ENCODE results near the gene PALS1.

Gene PALS1

GRCh38 chr14:67241411-67242167, at the start of gene PALS1:
Gene PALS1 (plus strand): TSS chr14:67241435. CDS start chr14:67279171, 37,736 bp downstream.
- DNase-seq (no peak), ATAC-seq (peak; percentile 62)

DNA sequence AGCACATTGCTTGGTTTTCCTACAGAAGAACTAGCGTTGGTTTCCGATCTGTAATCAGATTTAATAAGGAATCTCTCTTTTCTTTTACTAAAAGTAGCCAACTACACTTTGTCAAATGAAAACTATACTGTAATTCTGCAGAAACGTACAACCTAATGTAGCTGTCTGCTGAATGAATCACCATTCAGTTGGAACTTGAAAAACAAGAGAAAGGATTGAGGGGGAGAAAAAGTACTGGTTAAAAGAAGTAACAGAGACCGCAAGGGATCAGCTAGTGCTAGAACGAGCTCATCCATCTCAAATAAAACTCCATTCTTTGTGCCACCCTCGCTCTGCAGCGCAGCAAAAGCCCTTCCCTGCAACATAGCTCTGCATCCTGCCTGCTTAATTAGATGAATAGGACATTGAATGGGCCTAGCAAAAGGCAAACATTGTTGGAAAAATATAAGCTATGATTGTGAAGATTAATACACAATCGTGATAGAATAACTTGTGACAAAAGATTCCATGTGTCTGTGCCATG, 49.4 kb upstream of the PALS1 start:
- DNase-seq = no peak
- no peak for ATAC-seq

GRCh38 chr14:67192366-67192765, 48.9 kb upstream of the PALS1 start:
- DNase-seq (no peak), ATAC-seq (no peak)

- ATAC-seq (no peak), DNase-seq (no peak)
Measured at GRCh38 chr14:67195279-67195678, 46.0 kb upstream of the PALS1 start.

GRCh38 chr14:67199016-67199415, 42.2 kb upstream of the PALS1 start:
- ATAC-seq = no peak
- DNase-seq = no peak

DNA sequence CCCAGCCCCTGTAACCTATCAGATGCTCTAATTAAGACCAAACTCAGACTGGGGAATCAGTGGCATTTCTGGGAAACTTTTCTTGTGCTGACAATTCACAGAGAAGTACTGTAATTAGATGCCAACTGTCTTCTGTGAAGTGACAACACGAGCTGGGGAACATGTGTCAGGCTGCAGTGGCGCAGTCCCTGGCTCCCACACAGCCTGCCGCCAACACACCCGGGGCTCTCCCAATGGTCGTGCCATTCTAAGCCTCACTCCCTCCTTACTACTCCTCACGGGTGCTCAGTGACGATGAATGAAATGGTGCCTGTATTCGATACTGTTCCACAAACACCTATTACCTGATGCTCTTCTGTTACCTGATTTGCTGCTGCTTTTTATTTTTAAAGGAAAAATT, 33.4 kb upstream of the PALS1 start:
- ATAC-seq (no peak), DNase-seq (no peak)

GRCh38 chr14:67218126-67218525, 23.1 kb upstream of the PALS1 start:
- ATAC-seq (no peak), DNase-seq (no peak)

- DNase-seq (no peak), ATAC-seq (no peak)
Measured at GRCh38 chr14:67221248-67221981, 19.8 kb upstream of the PALS1 start.

DNA sequence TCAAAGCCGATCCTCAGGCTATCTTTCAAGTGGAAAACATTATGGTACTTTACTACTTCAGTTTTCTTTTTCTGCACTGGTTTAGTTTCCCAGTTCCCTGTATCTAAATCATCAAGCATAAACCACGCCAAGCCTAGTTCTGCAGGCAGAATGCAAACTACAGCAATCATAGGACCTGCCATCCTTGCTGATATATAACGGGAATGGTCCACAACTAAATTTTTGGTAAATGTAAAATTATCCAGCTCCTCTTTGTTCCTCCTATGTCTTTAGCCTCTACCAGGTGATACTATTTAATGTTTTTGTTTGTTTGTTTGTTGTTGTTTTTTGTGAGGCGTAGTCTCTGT, 19.3 kb upstream of the PALS1 start:
- no peak for DNase-seq
- no peak for ATAC-seq

GRCh38 chr14:67225523-67225922, 15.7 kb upstream of the PALS1 start:
- ATAC-seq (no peak), DNase-seq (no peak)

- DNase-seq (no peak), ATAC-seq (no peak)
Measured at GRCh38 chr14:67228325-67228984, 12.8 kb upstream of the PALS1 start.

GRCh38 chr14:67232066-67232465, 9.2 kb upstream of the PALS1 start:
- ATAC-seq (no peak), DNase-seq (no peak)

DNA sequence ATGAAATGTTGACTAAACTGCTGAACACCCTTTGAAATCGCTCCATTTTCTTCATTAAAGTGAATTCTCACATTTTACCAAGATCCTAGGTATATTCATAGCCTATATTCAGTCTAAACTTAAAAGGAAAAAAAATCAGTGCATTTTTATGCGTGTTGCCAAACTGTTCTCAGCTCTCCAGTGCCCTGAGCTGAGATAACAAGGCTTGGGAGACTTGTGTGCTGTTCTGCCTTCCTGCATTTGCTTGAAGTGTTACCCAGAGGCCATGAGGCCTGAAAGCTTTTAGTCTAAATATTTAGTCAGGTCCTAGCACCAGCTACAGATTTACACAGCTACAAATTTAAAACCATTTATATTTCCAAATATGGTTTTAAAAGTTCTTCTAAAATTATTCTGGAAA, 8.6 kb upstream of the PALS1 start:
- DNase-seq (no peak), ATAC-seq (no peak)

DNA sequence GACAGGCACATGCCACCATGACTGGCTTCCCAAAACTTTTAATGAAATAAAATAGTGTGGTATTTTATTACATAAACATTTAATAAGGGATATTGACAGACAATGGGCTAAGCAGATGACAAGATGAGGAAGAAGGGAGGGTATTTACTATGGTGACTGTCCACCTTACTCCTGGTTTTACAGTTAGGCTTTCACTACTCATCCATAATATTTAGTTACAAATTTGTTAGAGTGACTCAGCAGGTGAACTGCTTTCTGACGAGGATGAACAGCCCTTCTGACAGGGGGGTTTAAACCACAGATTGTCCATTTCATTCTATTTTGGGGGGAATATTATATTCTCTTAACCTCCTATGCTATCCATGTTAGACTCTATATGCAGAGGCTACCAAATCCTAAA, 3.6 kb upstream of the PALS1 start:
- DNase-seq (no peak), ATAC-seq (no peak)

DNA sequence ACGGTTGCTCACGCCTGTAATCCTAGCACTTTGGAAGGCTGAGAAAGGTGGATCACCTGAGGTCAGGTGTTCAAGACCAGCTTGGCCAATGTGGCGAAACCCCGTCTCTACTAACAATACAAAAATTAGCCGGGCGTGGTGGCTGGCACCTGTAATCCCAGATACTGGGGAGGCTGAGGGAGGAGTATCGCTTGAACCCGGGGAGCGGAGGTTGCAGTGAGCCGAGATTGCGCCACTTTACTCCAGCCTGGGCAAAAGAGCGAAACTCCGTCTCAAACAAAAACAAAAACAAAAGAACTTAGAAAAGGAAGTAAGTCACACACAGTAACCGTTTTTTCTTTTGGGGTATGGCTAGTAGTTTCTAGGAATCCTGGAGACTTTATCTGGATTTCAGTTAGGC, 1.7 kb upstream of the PALS1 start:
- no peak for ATAC-seq

DNA sequence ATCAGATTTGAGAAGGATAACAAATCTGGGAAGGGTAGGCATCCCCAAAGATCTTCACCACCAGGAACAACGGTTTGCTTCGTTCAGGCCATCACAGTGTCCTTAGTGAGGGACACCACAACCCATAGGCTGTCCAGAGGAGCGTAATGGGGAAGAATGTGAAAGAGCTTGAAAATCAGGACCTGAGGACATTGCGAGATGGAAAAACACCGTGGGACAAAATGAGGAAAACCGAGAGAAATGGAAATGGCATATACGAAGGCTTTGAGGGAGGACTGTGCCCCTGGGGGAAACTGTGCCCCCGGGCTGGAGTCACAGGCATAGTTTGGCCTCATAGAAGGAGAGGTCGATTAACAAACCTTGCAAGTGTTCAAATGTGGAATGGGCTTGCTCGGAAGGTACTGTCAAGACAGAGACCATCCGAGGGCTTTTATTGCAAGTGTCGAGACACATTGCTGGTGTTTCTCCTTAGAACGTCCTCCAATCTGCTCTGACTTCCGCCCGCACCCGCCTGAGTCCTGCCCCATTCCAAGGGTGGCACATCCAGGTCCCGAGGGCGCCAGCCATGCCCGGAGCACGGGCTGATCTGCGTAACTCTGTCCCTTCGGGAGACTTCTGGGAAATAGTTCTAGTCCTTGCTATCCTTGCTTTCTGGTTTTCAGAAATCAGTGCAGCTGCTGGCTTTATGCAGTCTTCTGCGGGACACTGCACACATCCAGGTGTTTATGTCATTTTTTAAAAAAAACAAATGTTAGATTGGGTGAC, 885 bp upstream of the PALS1 start:
- ATAC-seq (no peak), DNase-seq (peak; percentile 48)

More for the DNA sequence above, 1.7 kb upstream of the PALS1 start:
- DNase-seq = no peak

DNA sequence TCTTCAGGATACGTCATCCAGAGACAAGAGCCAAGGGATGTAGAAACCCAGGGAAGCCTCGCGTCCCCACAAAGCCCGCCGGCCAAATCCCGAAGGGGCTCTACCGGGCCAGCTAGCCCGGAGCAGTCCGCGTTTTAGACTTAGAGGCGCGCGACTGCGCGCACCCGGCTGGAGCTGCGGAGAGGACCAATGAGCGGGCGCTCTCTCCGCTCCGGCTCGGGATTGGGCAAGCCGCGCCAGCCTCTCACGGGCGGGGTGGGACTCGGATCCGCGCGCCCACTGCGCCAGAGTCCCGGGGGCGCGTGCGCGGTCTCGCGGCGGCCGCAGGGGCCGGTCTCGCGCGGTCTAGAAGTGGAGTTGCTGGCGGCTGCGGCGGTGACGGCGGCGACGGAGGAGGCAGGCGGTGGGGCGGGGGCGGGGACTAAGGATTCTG, 241 bp upstream of the PALS1 start:
- DNase-seq (peak; percentile 95), ATAC-seq (peak; percentile 96)

DNA sequence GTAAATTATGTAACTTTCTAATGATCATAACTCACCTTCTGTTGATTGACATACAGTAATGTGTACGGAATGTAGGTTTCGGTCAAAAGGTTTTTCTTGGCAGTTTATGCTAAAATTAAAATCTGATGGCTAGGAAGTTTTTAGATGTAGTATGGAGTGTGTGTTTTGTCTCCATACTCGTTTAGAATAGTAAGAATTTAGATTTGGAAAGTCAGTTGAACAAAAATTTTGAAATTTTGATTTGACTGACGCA, 859 bp downstream of the PALS1 start:
- no peak for DNase-seq
- no peak for ATAC-seq

DNA sequence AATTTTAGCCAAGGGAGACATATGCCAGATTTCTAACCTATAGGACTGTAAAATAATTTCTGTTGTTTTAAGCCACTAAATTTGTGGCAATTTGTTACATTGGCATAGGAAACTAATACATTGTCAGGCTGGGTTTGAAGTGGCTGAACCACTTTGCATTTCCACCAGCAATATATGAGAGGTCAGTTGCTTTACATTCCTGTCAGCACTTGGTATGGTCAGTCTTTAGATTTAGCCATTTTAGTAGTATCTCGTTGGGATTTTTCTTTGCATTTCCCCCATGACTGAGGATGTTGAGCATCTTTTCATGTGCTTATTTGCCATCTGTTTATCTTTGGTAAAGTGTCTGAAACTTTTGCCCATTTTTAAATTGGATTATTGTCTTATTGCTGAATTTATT, 3.9 kb downstream of the PALS1 start:
- no peak for ATAC-seq
- DNase-seq = no peak

- ATAC-seq (no peak), DNase-seq (no peak)
Measured at GRCh38 chr14:67251573-67252226, 10.5 kb downstream of the PALS1 start.

DNA sequence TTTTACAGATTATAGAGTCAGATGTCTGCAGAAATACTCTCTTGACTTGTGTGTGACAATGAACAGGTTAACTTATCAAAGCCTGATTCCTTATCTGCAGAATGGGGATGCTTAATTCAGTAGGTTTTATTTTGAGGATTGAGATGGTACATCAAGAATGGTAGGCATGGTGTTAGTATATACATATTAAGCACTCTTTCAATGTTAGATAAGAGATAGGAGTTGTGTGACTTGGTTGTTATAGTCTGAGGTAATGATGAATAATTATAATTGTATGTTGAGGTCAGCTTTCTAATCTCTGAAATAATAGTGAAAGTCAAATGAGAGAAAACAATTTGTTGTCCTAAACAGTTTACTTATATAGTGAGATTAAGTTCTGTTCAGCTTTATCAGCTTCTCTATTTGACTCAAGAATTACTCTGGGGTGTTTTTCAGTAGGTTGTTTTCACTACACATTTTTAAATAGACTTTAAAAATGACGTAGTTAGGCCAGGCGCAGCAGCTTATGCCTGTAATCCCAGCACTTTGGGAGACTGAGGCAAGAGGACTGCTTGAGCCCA, 11.9 kb downstream of the PALS1 start:
- DNase-seq (no peak), ATAC-seq (no peak)

DNA sequence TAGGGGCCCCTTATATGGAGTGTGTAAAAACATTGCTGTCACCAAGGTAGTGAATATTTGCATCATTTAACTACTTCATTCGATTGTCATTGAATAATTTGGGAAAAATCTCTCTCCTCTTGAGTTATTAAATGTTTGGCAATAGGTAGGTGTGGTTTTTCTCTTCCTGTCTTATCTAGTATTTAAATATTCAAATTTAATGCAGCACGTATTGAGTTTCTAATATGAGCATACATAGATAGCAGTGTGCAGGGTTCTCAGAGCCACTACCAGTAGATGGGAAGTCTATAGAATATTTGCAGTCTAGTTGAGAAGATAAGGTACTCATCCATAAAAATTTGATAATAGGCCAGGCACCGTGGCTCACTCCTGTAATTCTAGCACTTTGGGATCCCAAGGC, 16.7 kb downstream of the PALS1 start:
- DNase-seq (no peak), ATAC-seq (no peak)

Data from stimulated activated naive CD8-positive, alpha-beta T cell treated with anti-CD3 and anti-CD28 coated beads, Interleukin-15, Interleukin-2, amounts not matched to agents 100 U/mL and 50 U/mL, for 24 hours (primary cell).